Activated T-cell treated with anti-CD3 and anti-CD28 coated beads for 48 hours (primary cell): ENCODE measurements around the gene HYAL3.

ENCODE experiments used
- DNase-seq: peaks from one replicate; pipeline ENCODE4 v3.0.0-alpha.2; 2020; ENCODE audit warnings: low read depth

HYAL3 gene

GRCh38 chr3:50330330-50330729, 31.1 kb upstream of the HYAL3 start:
- DNase-seq = no peak

- peak; percentile 93 for DNase-seq
Observed at GRCh38 chr3:50327943-50328691, 28.9 kb upstream of the HYAL3 start, which contains the start of gene TUSC2. TSS of gene TUSC2 (minus strand) at chr3:50328223. CDS start at chr3:50328099, 124 bp downstream.

- DNase-seq = no peak
Observed at GRCh38 chr3:50327129-50327528, 27.9 kb upstream of the HYAL3 start.

- no peak for DNase-seq
Observed at GRCh38 chr3:50326182-50326541, 27.0 kb upstream of the HYAL3 start.

GRCh38 chr3:50325497-50326181, 26.4 kb upstream of the HYAL3 start:
- no peak for DNase-seq

DNA sequence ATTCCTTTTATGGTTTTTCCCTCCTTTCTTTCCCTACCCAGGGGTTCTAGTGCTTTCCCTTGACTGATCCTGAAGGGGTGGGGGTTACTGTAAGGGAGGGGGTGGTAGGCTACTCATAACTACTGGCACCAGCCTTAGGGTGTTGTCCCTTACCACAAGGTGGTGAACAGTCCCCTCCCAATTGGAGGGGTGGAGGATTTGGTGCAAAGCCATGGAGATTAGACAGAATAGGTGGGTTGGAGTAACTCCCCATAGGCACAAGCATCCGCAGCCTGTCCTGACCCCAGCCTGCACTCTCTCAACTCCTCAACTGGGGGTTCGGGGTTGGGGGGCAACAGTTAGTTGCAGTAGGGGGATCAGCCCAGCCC, 25.9 kb upstream of the HYAL3 start:
- no peak for DNase-seq

- DNase-seq = peak; percentile 64
Observed at GRCh38 chr3:50324351-50325112, 25.3 kb upstream of the HYAL3 start.

DNA sequence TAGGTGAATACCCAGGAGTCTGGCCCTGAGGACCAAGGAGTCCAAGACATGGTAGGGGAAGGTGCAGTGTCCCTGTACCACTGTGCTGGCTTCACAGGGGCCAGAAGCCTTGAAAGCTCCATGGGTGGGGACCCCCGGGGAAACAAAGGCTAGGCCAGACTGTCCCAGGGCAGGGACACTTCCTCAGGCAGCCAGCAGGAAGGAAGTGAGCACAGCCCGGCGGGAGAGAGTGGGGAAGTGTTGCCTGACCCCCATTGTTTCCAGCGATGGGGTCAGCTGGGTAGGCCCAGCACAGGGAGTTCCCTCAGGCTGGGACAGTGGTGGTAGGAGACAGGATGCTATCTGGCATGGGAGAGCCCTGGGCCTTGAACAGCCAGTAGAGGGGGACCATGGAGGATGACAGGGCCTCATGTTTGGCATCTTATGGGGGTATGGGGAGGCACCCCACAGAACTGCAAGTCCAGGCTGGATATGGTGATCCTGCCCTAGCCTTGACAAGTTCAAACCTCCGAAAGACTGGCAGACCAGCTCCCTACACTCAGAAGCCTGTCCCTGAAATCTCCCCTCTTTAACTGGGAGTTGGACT, 24.5 kb upstream of the HYAL3 start:
- no peak for DNase-seq

- no peak for DNase-seq
Observed at GRCh38 chr3:50323092-50323600, 23.9 kb upstream of the HYAL3 start.

DNA sequence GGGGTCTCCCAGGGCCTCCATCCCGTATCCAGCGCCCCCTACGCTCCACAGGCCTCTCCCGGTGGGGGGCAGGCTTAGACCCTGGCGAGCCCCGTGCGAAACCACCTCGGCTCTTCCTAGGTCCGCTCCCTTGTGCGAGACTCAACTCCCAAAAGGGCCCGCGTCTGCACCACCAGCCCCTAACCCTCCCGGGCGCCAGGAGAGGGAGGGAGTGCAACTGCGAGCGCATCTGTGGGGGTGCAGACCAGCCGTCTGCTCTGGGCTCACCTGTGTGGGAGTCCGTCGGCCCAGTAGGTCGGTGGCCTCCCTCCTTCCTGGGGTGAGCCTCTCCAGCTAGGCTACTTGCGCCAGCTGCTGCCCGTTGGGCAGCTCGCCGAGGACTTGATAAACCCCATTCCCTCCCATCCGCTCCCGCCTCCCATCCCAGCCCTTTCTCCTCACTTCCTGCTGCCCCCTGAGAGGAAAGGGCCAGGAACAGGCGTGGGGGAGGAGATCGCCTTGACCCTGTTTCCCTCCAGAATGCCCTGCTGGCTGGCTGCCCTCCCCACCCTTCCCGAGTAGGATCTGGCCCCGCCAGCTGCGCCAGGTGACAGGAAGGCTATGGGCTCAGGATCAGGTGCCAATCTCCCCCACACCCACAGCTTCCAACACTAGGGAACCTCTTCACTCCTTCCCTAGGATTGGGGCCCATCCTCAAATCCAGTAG, 23.3 kb upstream of the HYAL3 start, which contains the start of gene HYAL2:
TSS of gene HYAL2 (minus strand) at position 360 of the 706 bp plus-strand sequence. CDS start 2,256 bp downstream, outside the sequence.
- DNase-seq = no peak

GRCh38 chr3:50322115-50322385, 22.8 kb upstream of the HYAL3 start:
- DNase-seq = no peak

GRCh38 chr3:50321336-50322114, 22.3 kb upstream of the HYAL3 start:
- peak; percentile 77 for DNase-seq

DNA sequence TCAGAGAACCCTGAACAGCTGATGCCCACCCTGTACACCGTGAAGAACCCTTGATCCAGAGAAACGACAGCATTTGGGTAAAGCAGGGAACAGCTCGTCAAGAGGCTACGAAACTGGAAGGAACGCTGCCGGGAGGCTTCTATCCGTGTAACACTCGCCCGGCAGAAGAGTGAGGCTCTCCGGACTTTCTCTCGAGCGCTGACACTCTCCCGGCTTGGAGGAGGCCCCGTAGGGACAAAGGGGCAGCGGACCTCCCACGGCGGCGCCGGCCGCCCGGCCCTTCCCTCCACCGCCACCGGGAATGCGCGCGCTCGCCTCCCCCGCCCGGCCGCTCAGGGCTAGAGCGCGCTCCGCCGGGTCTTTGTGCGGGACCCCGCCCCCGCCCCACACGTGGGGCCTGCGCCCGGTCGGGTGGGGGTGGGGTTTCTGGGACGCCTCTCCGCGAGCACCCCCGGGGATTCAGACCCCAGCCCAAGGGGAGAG, 21.7 kb upstream of the HYAL3 start:
- peak; percentile 68 for DNase-seq

GRCh38 chr3:50319894-50320625, 20.9 kb upstream of the HYAL3 start:
- DNase-seq = no peak

DNA sequence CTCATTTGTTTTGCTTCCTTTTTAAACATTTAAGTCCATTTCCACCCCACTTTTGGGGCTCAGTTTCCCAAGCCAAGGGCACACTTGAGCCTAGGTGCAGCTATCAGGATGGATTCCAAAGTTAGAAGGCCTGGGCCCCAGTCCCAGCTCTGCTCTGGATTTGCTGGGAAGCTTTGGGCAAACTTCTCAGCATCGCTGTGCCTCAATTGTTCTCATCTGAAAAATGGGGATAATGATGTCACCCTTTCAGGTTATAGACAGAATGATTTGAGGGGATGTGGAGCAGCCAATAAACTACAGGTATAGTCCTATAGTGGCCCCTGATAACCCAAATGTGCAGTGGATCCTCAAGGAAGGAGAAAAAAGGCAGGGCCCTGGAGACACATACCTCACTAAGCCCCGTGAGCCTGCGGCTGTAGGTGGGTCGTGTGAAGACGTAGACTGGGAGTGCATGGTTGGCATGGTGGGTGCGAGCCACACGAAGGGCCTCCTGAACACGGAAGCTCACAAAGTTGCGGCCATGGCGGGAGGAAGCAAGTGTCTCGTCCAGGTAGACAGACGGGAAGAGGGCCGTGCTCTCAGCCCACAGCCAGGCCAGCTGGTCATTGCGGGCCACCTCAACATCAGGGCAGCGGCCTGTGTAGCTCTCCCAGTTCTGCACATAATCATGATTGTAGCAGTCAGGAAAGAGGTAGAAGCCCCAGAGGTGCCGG, 20.1 kb upstream of the HYAL3 start:
- no peak for DNase-seq

DNA sequence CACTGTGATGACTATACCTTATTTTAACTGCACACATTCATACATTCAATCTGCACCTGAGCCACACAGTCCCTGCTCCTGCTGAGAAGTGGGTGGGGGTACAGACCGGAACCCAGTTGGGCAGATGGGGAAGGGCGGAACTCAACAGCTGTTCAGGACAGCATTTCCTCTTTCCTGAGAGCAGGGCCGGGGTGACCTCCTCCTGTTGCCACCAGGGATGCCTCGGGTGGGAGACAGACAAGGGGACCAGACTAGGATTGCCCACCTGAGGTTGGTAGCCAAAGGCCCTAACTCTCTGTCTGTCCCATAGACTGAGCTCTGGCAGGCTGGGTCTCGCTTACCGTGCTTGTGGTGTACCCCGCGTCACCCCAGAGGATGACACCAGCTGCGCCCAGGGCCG, 19.4 kb upstream of the HYAL3 start:
- no peak for DNase-seq

GRCh38 chr3:50318163-50318562, 19.0 kb upstream of the HYAL3 start:
- DNase-seq = no peak

DNA sequence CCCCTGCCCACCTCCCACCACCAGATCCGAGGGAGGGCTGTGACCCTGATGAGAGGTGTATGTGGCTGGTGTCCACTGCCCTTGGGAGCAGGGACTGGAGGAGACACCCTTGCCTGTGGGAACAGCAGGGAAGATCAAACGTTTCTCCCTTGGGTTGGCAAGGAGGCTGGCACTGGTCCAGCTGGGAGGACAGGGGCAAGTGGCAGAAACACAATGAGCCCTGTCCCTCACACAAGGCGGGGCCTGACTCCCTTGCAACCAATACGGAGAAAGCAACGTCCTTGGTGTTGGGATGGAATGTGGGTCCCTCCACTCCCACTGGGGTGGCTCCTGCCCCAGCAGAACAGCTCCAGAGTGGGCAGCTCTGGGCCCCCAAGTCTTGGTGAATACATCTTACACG, 18.1 kb upstream of the HYAL3 start:
- no peak for DNase-seq

- peak; percentile 44 for DNase-seq
Observed at GRCh38 chr3:50316657-50317242, 17.5 kb upstream of the HYAL3 start.
